Ramos (cell line): Measurements from ENCODE around the gene NDST1.

Experiments
- in situ Hi-C: fragments of 300-500 bp; cut with MboI; formaldehyde crosslinking; loops from one replicate; pipeline ENCODE4 v1.14.3; 2022; ENCODE audit warnings: low sequenced_read_pairs; ENCODE audit not compliant: unreplicated experiment

NDST1 gene

DNA sequence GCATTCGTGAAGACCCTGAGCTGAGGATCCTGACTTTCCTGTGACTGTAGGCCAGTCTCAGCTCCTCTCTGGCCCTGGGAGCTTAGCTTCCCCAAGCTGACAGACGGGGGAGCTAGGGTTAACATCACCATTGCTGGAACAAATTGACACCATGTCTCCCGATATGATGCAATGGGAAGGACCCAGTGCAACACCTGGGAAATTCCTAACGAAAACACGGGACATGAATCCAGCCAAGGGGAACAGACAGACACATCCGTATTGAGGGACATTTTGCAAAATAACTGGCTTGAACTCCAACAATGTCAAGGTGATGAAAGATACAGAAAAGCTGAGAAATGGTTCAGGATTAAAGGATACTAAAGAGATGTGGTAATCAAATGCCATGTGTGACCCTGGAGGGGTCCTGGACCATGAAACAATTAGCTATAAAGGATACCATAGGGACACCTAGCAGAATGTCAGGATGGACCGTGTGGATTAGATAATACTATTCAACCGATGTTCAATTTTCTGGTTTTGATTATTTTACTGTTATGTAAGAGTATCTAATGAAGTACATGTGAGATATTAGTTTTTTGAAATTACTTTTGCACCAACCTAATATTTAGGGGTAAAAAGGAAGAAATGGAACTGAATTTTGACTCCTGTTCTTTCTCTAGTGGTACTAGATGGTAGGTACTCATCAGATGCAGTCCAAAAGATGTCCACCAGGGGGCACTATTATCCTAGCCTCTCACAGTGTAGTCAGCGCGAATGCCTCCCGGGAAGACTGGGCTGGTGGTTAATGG, 52.7 kb downstream of the NDST1 start:
- in situ Hi-C loops, result loop anchor here (5.0 kb wide), 2 partner anchors 92 to 287 kb away; partner anchors contain the start of gene IRGM

DNA sequence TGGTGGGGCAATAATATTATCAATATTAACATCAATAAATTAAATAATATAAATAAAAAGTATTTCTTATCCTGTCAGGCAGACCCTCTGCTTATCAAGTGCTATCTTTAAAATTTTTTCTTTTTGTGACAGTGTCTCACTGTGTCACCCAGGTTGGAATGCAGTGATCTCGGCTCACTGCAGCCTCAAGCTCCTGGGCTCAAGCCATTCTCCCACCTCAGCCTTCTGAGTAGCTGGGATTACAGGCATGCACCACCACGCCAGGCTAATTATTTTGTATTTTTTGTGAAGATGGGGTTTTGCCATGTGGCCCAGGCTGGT, 53.2 kb downstream of the NDST1 start:
- in situ Hi-C loops, result loop anchor here (5.0 kb wide), 2 partner anchors 91 to 286 kb away; partner anchors contain the start of gene IRGM

DNA sequence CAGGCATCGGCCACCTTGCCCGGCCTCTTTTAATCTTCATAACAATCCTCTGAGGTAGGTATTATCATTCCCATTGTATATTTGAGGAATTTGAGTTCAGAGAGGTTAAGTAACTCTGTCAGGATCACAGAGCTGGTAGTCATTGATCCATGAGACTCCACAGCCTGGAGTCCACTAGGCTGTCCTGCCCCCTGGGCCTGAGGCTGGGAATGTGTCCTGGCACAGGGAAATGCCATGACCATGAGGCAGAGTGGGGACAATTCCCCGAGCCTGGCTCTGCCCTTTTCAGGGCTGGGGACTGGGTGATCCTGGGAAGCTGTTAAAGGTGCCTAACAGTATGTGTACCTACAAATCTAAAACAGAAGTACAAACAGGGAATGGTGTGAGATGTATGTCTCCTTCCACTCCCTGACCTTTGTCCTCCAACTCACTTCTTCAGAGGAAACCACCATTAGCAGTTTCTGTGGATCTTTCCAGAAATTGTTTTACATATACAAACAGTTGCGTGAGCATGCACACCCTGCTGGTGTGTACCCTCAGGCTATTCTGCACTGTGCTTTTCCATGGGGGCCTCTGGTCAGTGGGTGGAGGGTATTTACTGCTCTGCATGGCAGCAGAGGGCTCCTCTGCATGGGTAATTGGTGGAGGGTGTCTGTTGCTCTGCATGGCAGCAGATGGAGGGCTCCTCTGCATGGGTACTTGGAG, 53.8 kb downstream of the NDST1 start:
- in situ Hi-C loops, result loop anchor here (5.0 kb wide), 2 partner anchors 91 to 286 kb away; partner anchors contain the start of gene IRGM

DNA sequence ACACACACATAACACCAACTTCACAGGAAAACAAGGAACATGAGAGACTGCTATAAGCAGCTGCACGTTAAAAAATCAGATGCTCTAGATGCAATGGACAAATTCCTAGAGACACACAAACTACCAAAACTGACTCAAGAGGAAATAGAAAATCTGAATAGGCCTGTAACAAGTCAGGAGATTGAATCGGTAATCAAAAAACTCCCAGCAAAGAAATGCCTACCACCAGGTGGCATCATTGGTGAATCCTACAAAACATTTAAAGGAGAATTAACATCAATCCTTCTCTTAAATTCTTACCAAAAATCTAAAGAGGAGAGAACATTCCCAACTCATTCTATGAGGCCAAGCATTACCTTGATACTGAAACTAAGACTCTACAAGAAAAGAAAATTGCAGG, 54.9 kb downstream of the NDST1 start:
- in situ Hi-C loops, result loop anchor here (5.0 kb wide), 2 partner anchors 89 to 284 kb away; partner anchors contain the start of gene IRGM

DNA sequence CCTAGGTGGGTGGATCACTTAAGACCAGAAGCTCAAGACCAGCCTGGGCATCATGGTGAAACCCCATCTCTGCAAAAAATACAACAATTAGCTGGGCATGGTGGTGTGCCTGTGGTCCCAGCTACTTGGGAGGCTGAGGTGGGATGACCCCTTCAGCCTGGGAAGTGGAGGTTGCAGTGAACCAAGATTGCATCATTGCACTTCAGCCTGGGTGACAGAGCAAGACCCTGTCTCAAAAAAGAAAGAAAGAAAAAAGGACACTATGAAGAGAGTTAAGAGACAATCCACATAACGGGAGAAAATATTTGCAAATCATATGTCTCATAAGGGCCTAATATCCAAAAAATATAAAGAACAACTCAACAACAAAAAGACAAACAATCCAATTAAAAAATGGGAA, 57.9 kb downstream of the NDST1 start:
- in situ Hi-C loops, result no loop called here

DNA sequence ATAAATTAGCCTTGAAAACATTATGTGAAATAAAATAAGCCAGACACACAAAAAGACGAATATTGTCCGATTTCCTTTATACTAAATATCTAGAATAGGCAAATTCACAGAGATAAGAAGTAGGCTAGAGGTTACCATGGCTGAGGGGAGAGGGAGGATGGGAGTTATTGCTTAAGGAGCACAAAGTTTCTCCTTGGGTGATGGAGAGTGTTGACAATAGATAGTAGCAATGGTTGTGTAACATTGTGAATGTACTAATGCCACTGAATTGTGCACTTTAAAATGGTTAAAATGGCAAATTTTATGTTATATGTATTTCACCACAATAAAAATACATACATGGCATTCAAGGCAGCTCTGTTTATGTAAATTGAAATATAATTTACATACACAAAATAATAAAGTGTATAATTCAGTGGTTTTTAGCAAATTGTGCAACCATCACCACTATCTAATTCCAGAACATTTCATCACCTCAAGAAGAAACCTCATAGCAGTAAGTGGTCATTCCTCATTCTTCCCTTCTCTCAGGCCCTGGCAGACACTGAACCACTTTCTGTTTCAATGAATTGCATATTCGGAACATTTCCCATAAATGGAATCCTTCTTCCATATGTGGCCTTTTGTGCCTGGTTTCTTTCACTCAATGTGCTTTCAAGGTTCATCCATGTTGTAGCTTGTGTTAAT, 59.2 kb downstream of the NDST1 start:
- in situ Hi-C loops, result no loop called here

DNA sequence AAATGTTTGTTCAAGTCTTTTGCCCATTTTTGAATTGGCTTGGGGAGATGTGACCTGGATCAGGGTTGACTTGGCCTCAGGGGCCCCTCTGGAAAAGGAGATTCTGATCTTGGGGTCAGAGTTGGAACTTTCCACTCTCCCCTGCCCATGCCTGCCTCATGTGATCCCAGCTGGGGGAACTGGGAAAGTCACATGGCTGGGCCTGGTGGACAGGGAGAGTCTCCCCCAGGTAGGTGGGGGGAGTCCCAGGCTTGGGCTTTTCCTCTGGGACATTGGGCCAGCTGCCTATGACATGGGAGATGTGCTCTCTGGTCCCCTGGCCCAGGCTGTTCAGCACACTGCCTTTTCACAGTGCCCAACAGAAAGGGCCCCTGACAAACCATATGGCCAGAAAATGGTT, 60.7 kb downstream of the NDST1 start:
- in situ Hi-C loops, result no loop called here

DNA sequence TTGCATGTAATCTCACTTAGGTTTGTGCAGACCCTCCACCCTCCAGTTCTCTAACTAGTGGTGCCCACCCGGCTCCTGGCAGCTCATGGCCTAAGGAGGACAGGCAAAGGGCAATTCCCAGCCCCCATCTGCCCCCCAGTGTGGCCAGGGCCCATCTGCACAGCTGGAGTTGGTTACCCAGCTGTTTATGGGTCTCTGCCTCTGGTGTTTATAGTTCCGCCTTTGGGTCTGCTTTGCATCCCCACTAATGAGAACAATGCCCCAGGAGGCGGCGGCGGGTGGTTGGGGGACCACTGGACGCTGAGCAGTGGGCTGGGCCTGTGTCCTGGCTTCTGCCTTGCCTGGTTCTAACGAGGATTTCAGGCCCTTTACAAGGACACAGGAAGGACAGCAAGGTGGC, 62.4 kb downstream of the NDST1 start:
- in situ Hi-C loops, result no loop called here

DNA sequence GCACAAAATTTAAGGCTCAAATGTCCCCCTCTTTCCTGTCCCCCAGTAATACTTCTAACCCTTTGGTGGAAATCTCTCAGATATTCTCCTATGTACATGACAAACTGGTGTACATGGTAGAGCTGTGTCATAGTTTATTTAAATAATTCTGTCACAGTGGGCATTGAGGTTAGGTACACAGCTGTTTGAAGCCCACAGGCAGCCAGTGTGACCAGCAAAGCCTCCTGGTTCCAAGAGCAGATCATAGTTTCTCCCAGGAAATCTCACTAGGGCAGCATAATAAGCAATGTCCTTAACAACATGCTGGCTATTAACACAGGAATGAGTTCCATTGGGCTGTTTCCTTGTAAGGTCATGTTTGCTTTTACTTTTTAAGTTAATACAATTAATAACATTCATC, 63.9 kb downstream of the NDST1 start:
- in situ Hi-C loops, result no loop called here

DNA sequence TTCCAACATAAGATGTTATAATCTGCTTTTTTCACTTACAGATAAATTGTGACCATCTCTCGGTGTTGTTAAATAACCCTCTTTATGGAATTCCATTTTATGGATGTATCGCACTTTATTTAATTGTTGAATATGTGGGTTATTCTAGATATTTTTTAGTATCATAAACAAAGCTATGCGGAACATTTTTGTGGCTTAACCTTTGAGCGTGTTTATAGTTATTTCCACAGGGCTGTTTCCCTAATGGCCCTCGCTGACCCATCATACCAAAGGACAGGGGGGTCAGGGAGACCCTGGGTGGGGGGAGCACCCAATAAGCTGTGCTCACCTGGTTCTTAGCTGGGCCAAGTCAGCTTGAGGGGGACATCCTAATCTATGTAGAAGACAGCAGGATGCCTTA, 65.3 kb downstream of the NDST1 start:
- in situ Hi-C loops, result no loop called here

DNA sequence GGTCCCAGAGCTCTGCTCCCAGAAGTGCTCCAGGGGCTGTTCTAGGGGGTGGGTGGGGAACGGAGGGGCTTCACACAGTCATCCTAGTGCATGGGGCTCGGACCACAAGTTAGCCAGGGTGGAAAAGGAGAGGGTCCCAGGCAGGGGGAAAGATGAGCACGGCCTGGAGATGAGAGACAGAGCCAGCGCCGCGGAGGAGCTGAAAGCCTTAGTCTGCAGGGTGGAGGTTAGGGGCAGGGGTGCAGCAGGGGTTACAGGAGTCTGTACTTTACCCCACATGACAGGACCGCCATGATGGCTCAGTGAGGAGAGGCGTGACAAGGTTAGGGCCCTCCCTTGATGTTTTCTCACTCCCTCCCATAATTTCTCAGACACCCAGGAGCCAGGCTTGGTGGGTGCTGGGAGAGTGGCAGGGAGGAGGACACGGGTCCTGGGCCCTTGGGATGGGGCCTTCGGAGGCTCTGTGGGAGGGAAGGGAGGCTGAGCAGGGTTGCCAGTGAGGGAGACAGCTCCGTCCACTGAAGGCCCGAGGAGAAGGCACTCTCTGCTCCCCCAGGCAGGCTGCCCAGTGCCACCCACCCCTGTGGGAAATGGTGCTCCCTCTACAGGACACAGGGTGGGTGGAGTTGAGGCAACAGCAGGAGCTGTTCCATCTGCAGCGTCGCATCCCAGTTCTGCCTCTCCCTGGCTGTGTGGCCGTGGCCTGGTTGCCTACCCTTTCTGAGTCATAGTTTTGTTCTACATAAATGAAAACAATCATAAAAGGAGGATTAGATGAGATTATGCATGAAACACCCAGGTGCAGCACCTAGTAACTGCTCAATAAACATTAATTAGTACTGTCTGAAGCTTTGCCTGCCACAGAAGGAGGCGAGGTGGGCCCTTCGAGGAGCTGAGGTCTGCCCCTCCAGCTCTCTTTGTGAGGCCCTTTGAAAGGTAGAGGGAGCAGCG, 66.2 kb downstream of the NDST1 start:
- in situ Hi-C loops, result no loop called here

DNA sequence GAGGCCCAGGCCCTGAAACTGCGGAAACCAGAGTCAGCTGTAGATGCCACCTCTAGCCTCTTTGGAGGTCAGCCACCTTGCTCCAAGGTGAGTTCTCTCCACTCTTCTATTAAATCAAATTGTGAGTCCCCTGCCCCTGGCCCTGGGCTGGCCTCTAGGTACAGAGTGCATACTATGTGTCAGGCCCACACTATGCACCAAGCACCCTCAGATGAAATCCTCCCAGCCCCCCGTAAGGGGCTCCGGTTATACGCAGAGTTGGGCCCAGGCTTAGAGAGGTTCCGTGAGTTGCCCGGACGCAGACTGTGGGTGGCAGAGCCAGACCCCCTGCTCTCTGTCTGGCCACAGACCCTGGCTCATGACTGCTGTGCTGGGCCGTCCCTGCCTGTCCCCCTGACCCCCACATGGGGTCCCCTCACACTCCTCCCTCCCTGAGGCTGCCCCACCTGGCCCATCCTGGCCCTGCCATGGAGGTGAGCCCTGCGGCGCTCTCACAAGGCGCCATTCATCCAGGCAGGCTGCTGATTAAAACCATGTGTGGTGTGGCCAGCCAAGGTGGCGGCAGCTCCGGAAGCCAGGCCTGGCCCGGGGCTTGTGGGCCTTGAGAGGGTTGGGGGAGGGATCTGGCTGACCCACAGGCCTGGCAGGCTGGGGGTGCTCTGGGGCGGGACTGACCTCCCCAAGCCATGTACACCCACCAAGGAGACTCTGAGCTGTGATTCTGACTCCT, 67.1 kb downstream of the NDST1 start:
- in situ Hi-C loops, result no loop called here

DNA sequence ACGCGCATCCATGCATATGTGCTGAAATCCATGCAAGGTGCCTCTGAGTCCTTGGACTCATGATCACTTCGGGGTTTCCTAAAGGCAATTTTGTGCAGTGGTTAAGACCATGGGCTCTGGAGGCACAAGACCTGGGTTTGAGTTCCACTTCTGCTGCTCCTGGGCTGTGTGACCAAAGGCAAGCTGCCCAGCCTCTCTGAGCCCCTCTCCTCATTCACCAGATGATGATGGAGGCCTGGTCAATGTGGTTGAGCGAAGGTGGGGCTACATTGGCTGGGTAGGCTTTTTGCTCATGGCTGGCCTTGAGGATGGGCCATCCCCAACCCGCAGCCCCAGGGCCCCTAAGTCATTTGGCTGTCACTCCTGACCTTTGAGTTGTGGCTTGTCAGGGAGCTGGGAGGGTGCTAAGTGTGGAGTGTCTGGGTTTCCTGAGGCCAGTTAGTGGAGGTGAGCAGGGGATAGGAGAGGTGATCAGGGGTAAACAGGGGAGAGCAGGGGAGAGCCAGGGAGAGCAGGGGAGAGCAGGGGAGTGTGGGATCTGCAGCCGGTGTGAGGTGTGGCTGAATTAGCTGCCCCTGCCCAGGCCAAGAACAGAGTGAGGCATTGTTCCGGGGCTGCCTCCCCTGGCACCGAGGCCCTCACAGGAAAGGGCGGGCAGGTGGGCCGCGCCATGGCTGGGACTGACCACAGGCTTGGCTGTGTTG, 68.0 kb downstream of the NDST1 start:
- in situ Hi-C loops, result no loop called here

DNA sequence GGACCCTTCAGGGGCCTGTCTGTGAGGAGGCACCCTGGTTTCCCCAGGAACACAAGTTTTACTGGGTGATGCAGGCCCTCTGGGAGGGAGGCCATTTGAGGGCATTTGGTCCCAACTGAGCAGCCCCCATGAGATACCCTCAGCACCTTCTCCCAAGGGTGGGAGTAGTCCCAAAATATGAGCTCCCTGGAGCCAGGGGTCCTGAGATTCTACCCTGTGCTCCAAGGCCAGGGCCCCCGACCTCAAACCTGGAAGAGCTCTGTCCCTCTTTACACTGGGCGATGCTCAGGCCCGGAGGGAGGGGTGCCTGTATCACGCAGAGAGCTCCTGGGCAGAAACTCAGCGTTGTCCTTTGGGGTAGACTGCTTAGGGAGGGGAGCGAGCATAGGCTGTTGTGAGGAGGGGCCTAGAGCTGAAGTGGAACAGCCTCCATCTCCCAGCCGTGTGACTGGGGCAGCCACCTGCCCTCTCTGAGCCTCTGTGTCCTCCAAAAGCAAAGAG, 68.6 kb downstream of the NDST1 start:
- in situ Hi-C loops, result no loop called here

DNA sequence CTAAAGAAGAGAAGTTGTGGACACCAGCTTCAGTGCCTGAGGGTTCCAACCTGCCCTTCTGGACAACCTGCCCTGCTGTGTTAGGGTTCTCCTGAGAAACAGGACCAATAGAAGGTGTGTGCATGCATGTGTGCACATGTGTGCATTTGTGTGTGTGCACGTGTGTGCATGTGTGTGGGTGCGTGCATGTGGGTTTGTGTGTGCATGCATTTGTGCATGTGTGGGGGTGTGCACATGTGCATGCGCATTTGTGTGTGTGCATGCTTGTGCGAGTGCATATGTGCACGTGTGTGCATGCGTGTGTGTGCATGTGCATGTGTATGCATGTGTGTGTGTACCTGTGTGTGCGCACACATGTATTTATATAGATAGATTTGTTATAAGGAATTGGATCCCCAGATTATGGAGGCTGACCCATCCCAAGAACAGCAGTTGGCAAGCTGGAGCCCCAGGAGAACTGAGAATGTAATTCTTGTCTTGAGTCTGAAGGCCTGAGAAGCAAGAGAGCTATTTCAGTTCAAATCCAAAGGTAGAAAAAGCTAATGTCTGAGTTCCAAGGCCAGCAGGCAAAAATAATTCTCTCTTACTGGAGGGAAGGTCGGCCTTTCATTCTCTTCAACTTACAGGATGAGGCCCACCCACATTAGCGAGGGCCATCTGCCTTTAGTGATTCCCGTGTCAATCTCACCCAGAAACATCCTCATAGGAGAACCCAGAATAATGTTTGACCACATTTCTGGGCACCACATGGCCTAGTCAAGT, 69.6 kb downstream of the NDST1 start:
- in situ Hi-C loops, result no loop called here

DNA sequence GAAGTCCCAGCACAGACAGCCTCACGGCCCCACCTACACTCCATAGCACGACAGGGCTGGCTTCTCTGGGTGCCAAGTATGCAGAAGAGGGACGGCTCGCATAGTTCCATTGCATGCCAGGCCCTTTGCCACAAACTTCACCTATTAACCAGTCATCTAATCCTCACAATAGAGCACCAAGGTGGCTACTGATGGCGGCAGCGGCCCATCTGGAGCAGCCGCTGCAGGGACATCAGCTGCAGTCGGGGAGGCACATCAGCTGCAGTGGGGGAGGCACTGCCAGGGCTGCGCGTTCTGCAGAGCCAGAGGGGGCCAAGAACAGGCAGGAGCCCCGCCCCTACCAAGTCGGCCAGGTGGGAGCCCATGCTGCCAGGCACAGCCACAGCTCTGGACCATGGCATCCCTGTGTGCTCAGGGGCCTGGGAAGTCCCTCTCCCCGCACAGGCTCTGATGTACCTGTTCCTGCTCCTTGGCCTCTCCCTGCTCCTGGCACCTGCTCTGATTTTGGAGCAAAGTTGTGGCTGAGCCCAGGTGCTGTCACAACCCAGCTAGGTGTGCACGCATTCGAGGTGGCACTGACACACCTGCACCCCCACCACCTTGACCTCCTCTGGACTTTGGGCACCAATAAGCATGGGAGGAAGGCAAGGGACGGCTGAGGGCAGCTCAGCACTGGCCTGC, 71.0 kb downstream of the NDST1 start:
- in situ Hi-C loops, result no loop called here
